ENCODE measurements around the gene ZFP62.

DNA sequence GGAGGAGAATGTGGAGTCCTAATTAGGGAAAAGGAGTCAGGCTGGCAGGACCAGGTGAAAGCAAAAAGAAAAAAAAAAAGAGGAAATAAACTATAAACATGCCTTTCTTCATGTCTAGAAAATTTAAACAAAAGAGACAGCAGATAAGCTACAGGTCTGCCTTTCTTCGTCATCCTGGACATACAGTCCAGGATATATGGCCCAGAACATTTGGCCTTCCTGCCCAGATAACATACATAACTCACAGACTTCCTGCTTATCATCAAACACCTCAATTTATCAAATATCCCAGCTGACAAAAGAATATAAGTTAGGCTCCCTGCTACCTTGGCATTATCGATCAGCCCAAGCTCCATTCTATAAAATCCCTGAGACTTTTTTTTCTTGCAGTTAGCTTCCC is 49.1 kb upstream of the ZFP62 start:
- TF ChIP-seq, protein P1, sequence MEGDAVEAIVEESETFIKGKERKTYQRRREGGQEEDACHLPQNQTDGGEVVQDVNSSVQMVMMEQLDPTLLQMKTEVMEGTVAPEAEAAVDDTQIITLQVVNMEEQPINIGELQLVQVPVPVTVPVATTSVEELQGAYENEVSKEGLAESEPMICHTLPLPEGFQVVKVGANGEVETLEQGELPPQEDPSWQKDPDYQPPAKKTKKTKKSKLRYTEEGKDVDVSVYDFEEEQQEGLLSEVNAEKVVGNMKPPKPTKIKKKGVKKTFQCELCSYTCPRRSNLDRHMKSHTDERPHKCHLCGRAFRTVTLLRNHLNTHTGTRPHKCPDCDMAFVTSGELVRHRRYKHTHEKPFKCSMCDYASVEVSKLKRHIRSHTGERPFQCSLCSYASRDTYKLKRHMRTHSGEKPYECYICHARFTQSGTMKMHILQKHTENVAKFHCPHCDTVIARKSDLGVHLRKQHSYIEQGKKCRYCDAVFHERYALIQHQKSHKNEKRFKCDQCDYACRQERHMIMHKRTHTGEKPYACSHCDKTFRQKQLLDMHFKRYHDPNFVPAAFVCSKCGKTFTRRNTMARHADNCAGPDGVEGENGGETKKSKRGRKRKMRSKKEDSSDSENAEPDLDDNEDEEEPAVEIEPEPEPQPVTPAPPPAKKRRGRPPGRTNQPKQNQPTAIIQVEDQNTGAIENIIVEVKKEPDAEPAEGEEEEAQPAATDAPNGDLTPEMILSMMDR (conservative IDR thresholded peaks at IDR 0.05; ENCODE audit: low read depth, low read length): no peak
- TF ChIP-seq MAZ (IDR thresholded peaks at IDR 0.05; ENCODE audit: borderline replicate concordance, low read depth, low read length): no peak
- no peak for TF ChIP-seq POLR2A (IDR thresholded peaks at IDR 0.05; ENCODE audit: low read depth, low read length)
- TF ChIP-seq RAD21 (IDR thresholded peaks at IDR 0.05; ENCODE audit: low read length): no peak
- TF ChIP-seq MXI1 (IDR thresholded peaks at IDR 0.05; ENCODE audit: borderline replicate concordance, low read depth, low read length): no peak
- TF ChIP-seq SMC3 (IDR thresholded peaks at IDR 0.05; ENCODE audit: low read depth, low read length): no peak
- no peak for TF ChIP-seq CEBPB (IDR thresholded peaks at IDR 0.05; ENCODE audit: low read depth, low read length)
- TF ChIP-seq, protein P2, sequence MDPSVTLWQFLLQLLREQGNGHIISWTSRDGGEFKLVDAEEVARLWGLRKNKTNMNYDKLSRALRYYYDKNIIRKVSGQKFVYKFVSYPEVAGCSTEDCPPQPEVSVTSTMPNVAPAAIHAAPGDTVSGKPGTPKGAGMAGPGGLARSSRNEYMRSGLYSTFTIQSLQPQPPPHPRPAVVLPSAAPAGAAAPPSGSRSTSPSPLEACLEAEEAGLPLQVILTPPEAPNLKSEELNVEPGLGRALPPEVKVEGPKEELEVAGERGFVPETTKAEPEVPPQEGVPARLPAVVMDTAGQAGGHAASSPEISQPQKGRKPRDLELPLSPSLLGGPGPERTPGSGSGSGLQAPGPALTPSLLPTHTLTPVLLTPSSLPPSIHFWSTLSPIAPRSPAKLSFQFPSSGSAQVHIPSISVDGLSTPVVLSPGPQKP (IDR thresholded peaks at IDR 0.05; ENCODE audit: borderline replicate concordance, low read depth, low read length): no peak

All from IMR-90 (cell line).